ENCODE data around the gene TECPR2. TPM values are rescaled to one million over a fixed set of nuclear protein-coding genes. Genes with fewer than 3 reads are reported as not detected.
A peak's percentile ranks its signal among the peaks of the same experiment; 100 is the strongest.

Gene TECPR2
- total RNA-seq, 1 experiment from 2014 or later, result 21.3 TPM

DNA sequence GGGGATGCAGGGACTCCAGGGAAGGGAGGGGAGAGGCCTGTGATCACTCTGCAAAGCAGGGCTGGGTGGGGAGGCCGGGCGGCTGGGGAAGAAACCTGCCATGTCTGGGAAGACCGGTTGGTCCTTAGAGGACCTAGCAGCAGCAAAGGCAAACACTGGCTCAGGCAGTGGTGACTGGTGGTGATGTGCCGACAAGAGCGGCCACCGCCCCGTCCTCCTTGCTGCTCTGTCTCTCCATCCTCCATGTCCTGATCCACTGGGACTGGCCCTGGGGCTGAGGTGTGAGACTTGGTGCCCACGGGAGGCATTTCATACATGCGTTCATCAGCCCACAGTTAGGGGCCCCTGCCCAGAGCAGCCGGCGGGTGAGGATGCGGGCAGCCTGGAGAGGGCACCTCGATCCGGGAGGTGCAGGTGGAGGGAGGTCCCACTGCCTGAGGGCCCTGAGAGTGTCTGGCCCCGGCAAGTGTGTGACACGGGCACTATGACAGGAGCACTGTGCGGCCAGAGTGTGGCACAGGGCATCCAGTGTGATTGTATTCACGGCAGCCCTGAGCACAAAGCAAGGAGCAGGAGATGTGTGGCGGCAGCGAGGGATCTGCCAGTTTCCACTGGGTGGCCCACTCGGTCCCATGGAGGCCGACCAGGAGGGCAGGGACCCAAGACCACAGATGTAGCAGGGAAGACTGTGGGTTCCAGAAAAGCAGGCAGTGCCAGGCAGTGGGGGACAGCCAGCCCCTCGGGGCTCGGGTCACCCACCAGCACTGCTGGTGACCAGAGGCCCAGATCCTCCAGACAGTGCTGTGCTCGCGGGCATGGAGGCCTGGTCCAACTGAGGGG lies 133.0 kb downstream of the TECPR2 start (continued):
- TF ChIP-seq CREM (CRISPR knock-in tag; IDR thresholded peaks at IDR 0.05) (no peak), JUN (CRISPR knock-in tag; IDR thresholded peaks at IDR 0.05) (no peak), PRRX2 (CRISPR knock-in tag; IDR thresholded peaks at IDR 0.05) (no peak), OVOL2 (CRISPR knock-in tag; IDR thresholded peaks at IDR 0.05; ENCODE audit: borderline replicate concordance) (no peak), SMAD4 (CRISPR knock-in tag; IDR thresholded peaks at IDR 0.05) (no peak), NFATC4 (CRISPR knock-in tag; IDR thresholded peaks at IDR 0.05) (no peak), MYBL2 (CRISPR knock-in tag; IDR thresholded peaks at IDR 0.05) (no peak), FOXJ3 (CRISPR knock-in tag; IDR thresholded peaks at IDR 0.05; ENCODE audit: borderline replicate concordance) (no peak), NR1H2 (CRISPR knock-in tag; IDR thresholded peaks at IDR 0.05) (no peak)
- TF ChIP-seq, protein P1, sequence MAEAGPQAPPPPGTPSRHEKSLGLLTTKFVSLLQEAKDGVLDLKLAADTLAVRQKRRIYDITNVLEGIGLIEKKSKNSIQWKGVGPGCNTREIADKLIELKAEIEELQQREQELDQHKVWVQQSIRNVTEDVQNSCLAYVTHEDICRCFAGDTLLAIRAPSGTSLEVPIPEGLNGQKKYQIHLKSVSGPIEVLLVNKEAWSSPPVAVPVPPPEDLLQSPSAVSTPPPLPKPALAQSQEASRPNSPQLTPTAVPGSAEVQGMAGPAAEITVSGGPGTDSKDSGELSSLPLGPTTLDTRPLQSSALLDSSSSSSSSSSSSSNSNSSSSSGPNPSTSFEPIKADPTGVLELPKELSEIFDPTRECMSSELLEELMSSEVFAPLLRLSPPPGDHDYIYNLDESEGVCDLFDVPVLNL (CRISPR knock-in tag; IDR thresholded peaks at IDR 0.05; ENCODE audit: borderline replicate concordance, low read depth), result no peak
- TF ChIP-seq, protein P2, sequence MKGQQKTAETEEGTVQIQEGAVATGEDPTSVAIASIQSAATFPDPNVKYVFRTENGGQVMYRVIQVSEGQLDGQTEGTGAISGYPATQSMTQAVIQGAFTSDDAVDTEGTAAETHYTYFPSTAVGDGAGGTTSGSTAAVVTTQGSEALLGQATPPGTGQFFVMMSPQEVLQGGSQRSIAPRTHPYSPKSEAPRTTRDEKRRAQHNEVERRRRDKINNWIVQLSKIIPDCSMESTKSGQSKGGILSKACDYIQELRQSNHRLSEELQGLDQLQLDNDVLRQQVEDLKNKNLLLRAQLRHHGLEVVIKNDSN (CRISPR knock-in tag; IDR thresholded peaks at IDR 0.05), result no peak
- TF ChIP-seq, protein P3, sequence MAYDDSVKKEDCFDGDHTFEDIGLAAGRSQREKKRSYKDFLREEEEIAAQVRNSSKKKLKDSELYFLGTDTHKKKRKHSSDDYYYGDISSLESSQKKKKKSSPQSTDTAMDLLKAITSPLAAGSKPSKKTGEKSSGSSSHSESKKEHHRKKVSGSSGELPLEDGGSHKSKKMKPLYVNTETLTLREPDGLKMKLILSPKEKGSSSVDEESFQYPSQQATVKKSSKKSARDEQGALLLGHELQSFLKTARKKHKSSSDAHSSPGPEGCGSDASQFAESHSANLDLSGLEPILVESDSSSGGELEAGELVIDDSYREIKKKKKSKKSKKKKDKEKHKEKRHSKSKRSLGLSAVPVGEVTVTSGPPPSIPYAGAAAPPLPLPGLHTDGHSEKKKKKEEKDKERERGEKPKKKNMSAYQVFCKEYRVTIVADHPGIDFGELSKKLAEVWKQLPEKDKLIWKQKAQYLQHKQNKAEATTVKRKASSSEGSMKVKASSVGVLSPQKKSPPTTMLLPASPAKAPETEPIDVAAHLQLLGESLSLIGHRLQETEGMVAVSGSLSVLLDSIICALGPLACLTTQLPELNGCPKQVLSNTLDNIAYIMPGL (CRISPR knock-in tag; IDR thresholded peaks at IDR 0.05), result no peak
- TF ChIP-seq, protein P4, sequence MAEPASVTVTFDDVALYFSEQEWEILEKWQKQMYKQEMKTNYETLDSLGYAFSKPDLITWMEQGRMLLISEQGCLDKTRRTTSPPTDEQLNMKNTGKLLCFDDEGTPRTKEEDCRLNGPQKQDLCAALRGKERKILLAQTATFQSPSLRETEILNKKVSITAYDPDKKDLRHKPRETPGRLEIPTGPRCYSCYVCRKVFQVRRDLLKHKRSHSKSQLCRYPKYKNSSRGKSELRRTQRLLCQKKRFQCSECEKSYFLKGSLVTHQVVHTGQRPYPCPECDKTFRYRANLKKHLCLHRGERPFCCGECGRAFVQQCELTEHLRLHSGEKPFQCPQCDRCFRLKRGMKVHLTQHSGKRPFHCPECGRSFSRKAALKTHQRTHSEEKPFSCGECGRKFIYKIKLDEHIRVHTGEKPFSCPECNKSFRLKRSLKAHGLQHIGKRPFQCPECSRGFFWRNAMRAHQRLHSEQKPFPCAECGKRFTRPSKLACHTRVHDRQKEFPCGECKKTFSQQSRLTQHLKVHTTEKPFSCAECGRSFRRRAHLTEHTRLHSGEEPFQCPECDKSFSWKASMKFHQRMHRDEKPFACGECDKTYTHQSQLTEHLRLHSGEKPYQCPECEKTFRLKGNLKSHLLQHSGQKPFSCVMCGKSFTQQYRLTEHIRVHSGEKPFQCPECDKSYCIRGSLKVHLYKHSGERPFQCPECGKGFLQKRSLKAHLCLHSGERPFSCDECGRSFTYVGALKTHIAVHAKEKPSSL (CRISPR knock-in tag; conservative IDR thresholded peaks at IDR 0.05), result no peak
- TF ChIP-seq, protein P5, sequence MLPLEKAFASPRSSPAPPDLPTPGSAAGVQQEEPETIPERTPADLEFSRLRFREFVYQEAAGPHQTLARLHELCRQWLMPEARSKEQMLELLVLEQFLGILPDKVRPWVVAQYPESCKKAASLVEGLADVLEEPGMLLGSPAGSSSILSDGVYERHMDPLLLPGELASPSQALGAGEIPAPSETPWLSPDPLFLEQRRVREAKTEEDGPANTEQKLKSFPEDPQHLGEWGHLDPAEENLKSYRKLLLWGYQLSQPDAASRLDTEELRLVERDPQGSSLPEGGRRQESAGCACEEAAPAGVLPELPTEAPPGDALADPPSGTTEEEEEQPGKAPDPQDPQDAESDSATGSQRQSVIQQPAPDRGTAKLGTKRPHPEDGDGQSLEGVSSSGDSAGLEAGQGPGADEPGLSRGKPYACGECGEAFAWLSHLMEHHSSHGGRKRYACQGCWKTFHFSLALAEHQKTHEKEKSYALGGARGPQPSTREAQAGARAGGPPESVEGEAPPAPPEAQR (CRISPR knock-in tag; IDR thresholded peaks at IDR 0.05), result no peak

DNA sequence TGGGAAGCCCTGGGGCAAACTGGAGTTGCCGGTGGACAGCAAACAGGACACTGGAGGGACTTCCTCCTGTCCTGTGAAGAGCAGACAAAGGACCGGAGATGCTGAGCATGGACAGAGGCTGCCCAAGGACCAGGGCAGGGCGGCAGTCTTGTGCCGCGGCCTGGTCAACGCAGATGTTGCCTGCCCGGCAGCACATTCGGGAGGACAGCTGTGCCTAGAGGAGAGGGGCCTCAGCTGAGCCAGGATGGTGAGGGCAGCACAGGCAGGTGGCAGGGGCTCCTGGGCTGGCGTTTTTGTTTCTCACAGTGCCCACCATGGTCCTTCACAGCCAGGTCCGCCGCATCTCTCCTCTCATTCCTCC lies 133.6 kb downstream of the TECPR2 start:
- Mint-ChIP-seq H3K27me3 (ENCODE audit: low read depth) (no peaks in the 10 kb centered on the region), H3K27ac (peak overlapping the region; percentile 68; the same call in 1 of the 2 replicates), H3K9me3 (no peaks in the 10 kb centered on the region), H3K36me3 (no peaks in the 10 kb centered on the region), H3K4me1 (no peaks in the 10 kb centered on the region), H3K4me3 (no peak overlapping the region)
- ATAC-seq (no peak), DNase-seq (ENCODE audit: low spot score) (no peak)
- CTCF ChIA-PET, result no interaction called here
- POLR2A ChIA-PET, result no interaction called here
- no peak for TF ChIP-seq CREM (CRISPR knock-in tag; IDR thresholded peaks at IDR 0.05)
